Left forelimb (tissue), 1 donor: ENCODE results near the gene MEGF11.

ENCODE experiments used
- DNase-seq: peaks from one replicate; pipeline ENCODE4 v3.0.0-alpha.2; 2018; ENCODE audit warnings: low spot score

MEGF11 gene

GRCh38 chr15:66112388-66112787 is 141.2 kb downstream of the MEGF11 start:
- DNase-seq = no peak

GRCh38 chr15:66111363-66111762 is 142.2 kb downstream of the MEGF11 start:
- DNase-seq = no peak

GRCh38 chr15:66110864-66111263 is 142.7 kb downstream of the MEGF11 start:
- DNase-seq = no peak

- no peak for DNase-seq
These were observed 143.7 kb downstream of the MEGF11 start for GRCh38 chr15:66109826-66110225.

- DNase-seq = no peak
These were observed 144.9 kb downstream of the MEGF11 start for GRCh38 chr15:66108483-66109265.

GRCh38 chr15:66107070-66107469 is 146.5 kb downstream of the MEGF11 start:
- DNase-seq = no peak

GRCh38 chr15:66105286-66106265 is 148.0 kb downstream of the MEGF11 start:
- no peak for DNase-seq

GRCh38 chr15:66103293-66103590 is 150.3 kb downstream of the MEGF11 start:
- no peak for DNase-seq

- no peak for DNase-seq
These were observed 150.8 kb downstream of the MEGF11 start for GRCh38 chr15:66102563-66103292.

- no peak for DNase-seq
These were observed 151.7 kb downstream of the MEGF11 start for GRCh38 chr15:66101715-66102395.

GRCh38 chr15:66100761-66101160 is 152.8 kb downstream of the MEGF11 start:
- no peak for DNase-seq

- DNase-seq = no peak
These were observed 153.4 kb downstream of the MEGF11 start for GRCh38 chr15:66099950-66100671.

GRCh38 chr15:66098022-66098363 is 155.6 kb downstream of the MEGF11 start:
- no peak for DNase-seq

- DNase-seq = no peak
These were observed 156.2 kb downstream of the MEGF11 start for GRCh38 chr15:66097151-66098021.

GRCh38 chr15:66096688-66097058 is 156.9 kb downstream of the MEGF11 start:
- no peak for DNase-seq

GRCh38 chr15:66095871-66096687 is 157.5 kb downstream of the MEGF11 start:
- no peak for DNase-seq

GRCh38 chr15:66094331-66094730 is 159.2 kb downstream of the MEGF11 start:
- no peak for DNase-seq

GRCh38 chr15:66092053-66093016 is 161.2 kb downstream of the MEGF11 start:
- DNase-seq = no peak
